ENCODE results near the gene GSTM5.

DNA sequence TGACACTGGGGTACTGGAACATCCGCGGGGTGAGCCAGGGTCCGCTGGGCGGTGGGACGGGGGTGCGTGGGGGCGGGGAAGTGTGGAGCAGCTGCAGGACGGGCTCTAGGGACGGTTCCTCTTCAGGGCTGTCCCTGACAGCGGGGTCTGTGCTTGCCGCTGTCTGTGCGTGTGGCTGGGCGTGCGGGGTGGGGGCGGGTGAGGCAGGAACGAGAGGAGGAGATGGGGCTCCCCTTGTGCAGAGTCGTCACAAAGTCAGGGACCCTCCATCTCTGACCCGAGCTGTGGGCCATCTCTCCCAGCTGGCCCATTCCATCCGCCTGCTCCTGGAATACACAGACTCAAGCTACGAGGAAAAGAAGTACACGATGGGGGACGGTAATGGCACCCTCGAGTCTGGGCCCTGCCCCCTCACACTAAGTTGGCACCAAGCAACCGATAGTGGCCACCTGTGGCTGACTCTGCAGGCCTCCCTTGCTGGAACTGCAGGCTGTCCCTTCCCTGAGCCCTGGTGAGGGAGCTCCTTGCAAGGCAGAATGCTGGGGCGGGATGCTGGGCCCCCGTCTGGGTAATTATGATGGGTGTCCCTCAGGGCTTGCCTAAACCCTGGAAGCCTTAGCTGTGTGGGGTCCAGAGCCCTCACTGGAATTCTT, 43.8 kb upstream of the GSTM5 start:
- TF ChIP-seq, protein P1, sequence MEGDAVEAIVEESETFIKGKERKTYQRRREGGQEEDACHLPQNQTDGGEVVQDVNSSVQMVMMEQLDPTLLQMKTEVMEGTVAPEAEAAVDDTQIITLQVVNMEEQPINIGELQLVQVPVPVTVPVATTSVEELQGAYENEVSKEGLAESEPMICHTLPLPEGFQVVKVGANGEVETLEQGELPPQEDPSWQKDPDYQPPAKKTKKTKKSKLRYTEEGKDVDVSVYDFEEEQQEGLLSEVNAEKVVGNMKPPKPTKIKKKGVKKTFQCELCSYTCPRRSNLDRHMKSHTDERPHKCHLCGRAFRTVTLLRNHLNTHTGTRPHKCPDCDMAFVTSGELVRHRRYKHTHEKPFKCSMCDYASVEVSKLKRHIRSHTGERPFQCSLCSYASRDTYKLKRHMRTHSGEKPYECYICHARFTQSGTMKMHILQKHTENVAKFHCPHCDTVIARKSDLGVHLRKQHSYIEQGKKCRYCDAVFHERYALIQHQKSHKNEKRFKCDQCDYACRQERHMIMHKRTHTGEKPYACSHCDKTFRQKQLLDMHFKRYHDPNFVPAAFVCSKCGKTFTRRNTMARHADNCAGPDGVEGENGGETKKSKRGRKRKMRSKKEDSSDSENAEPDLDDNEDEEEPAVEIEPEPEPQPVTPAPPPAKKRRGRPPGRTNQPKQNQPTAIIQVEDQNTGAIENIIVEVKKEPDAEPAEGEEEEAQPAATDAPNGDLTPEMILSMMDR (IDR thresholded peaks at IDR 0.05), result no peak
- TF ChIP-seq POLR2A (IDR thresholded peaks at IDR 0.05), result no peak

Data from right lobe of liver (tissue), 4 donors.